DND-41 (cell line): ENCODE data around the gene PHLPP1.

ENCODE experiments used
- ATAC-seq: fragments of 200-7000 bp; cut with Tn5 transposase; 3 replicates; pipeline ENCODE4 v1.9.1; 2021; ENCODE audit warnings: low read depth; ENCODE audit not compliant: insufficient read depth
- DNase-seq: peaks from one replicate; pipeline ENCODE4 v3.0.0-alpha.2; 2020
- H2AFZ ChIP-seq: 2 replicates; pipeline ENCODE4 v1.6.0; 2012; ENCODE audit warnings: low read depth, low read length
- H3K27ac ChIP-seq: 2 replicates; pipeline ENCODE4 v1.5.1; 2012; ENCODE audit warnings: low read length, inconsistent platforms
- H3K27me3 ChIP-seq: fragments of 200-600 bp; sonication (generic); 2 replicates; pipeline ENCODE4 v1.6.0; 2012; ENCODE audit warnings: low read length, mild to moderate bottlenecking, inconsistent platforms; ENCODE audit not compliant: insufficient read depth, poor library complexity
- H3K36me3 ChIP-seq: 2 replicates; pipeline ENCODE4 v1.5.1; 2012; ENCODE audit warnings: low read length, inconsistent platforms; ENCODE audit not compliant: insufficient read depth
- H3K4me1 ChIP-seq: 2 replicates; pipeline ENCODE4 v1.5.1; 2012; ENCODE audit warnings: mild to moderate bottlenecking, low read length; ENCODE audit not compliant: insufficient read depth
- H3K4me2 ChIP-seq: 2 replicates; pipeline ENCODE4 v1.6.0; 2012; ENCODE audit warnings: mild to moderate bottlenecking, moderate library complexity, low read length, inconsistent platforms; ENCODE audit not compliant: insufficient read depth
- H3K4me3 ChIP-seq, 2 experiments: fragments of 200-600 bp in 1 of 2; shearing (Covaris generic) in 1 of 2; 2 replicates each; pipeline ENCODE4 v1.5.1; 2012 to 2016; ENCODE audit warnings: inconsistent platforms in 2 of 2, low read length in 2 of 2, mild to moderate bottlenecking in 2 of 2, low read depth in 1 of 2, moderate library complexity in 1 of 2
- H3K79me2 ChIP-seq: 2 replicates; pipeline ENCODE4 v1.6.0; 2012; ENCODE audit warnings: low read length, inconsistent platforms; ENCODE audit not compliant: insufficient read depth
- H3K9ac ChIP-seq: 2 replicates; pipeline ENCODE4 v1.6.0; 2012; ENCODE audit warnings: low read depth, mild to moderate bottlenecking, inconsistent platforms, low read length, moderate library complexity
- H3K9me3 ChIP-seq: 2 replicates; pipeline ENCODE4 v1.5.1; 2012; ENCODE audit warnings: low read length, moderate library complexity, mild to moderate bottlenecking, inconsistent platforms; ENCODE audit not compliant: insufficient read depth, severe bottlenecking
- H4K20me1 ChIP-seq: 2 replicates; pipeline ENCODE4 v1.6.0; 2012; ENCODE audit warnings: low read length; ENCODE audit not compliant: insufficient read depth
- CTCF ChIP-seq: IDR thresholded peaks from 2 replicates; pipeline ENCODE4 v1.5.1; 2012; ENCODE audit warnings: borderline replicate concordance, low read length, moderate library complexity, mild to moderate bottlenecking; ENCODE audit not compliant: poor library complexity, severe bottlenecking; ENCODE audit errors: extremely low read depth
- EZH2 ChIP-seq: IDR thresholded peaks from 3 replicates; pipeline ENCODE4 v1.6.1; 2012; ENCODE audit warnings: borderline replicate concordance, low read depth, mild to moderate bottlenecking, moderate library complexity, low read length, inconsistent platforms; ENCODE audit not compliant: severe bottlenecking

Gene PHLPP1

GRCh38 chr18:62894681-62895390 lies 179.5 kb downstream of the PHLPP1 start:
- Histone ChIP-seq H3K4me1 (no peaks in the 10 kb centered on the region), H3K4me2 (no peak overlapping the region), H3K27ac (no peak overlapping the region), H4K20me1 (no peaks in the 10 kb centered on the region), H3K4me3 (no peak overlapping the region), H3K9me3 (no peaks in the 10 kb centered on the region), H2AFZ (no peak overlapping the region), H3K79me2 (no peaks in the 10 kb centered on the region), H3K9ac (no peak overlapping the region), H3K27me3 (no peaks in the 10 kb centered on the region), H3K36me3 (peaks cover 12% of the 10 kb centered on the region; the same call in 1 of the 2 replicates)
- DNase-seq (no peak), ATAC-seq (no peak)
- TF ChIP-seq EZH2 (no peak), CTCF (no peak)

GRCh38 chr18:62897153-62897552 lies 181.8 kb downstream of the PHLPP1 start:
- Histone ChIP-seq H3K4me2 (no peak overlapping the region), H3K4me1 (no peaks in the 10 kb centered on the region), H3K27me3 (no peaks in the 10 kb centered on the region), H3K9me3 (no peaks in the 10 kb centered on the region), H3K27ac (no peak overlapping the region), H2AFZ (no peak overlapping the region), H3K79me2 (no peaks in the 10 kb centered on the region), H3K9ac (no peak overlapping the region), H3K4me3 (no peak overlapping the region), H4K20me1 (no peaks in the 10 kb centered on the region), H3K36me3 (peaks cover 18% of the 10 kb centered on the region; the same call in 1 of the 2 replicates)
- TF ChIP-seq CTCF (no peak), EZH2 (no peak)
- ATAC-seq = no peak
- DNase-seq = no peak

- Histone ChIP-seq H3K79me2 (no peaks in the 10 kb centered on the region), H3K36me3 (peaks cover 22% of the 10 kb centered on the region; the same call in 1 of the 2 replicates), H3K27me3 (no peaks in the 10 kb centered on the region), H3K9ac (no peak overlapping the region), H4K20me1 (no peaks in the 10 kb centered on the region), H2AFZ (no peak overlapping the region), H3K9me3 (no peaks in the 10 kb centered on the region), H3K4me2 (no peak overlapping the region), H3K4me3 (no peak overlapping the region), H3K4me1 (no peaks in the 10 kb centered on the region), H3K27ac (no peak overlapping the region)
- DNase-seq = no peak
- no peak for TF ChIP-seq EZH2
- no peak for TF ChIP-seq CTCF
- no peak for ATAC-seq
These were observed 183.0 kb downstream of the PHLPP1 start for GRCh38 chr18:62898359-62898758.

- Histone ChIP-seq H3K27me3 (no peaks in the 10 kb centered on the region), H3K79me2 (no peaks in the 10 kb centered on the region), H3K9ac (no peak overlapping the region), H3K27ac (no peak overlapping the region), H3K9me3 (no peaks in the 10 kb centered on the region), H3K4me1 (no peaks in the 10 kb centered on the region), H3K36me3 (peaks cover 27% of the 10 kb centered on the region; the same call in 1 of the 2 replicates), H3K4me3 (no peak overlapping the region), H3K4me2 (no peak overlapping the region), H4K20me1 (no peaks in the 10 kb centered on the region), H2AFZ (no peak overlapping the region)
- ATAC-seq = no peak
- no peak for DNase-seq
- TF ChIP-seq CTCF (no peak), EZH2 (no peak)
These were observed 184.2 kb downstream of the PHLPP1 start for GRCh38 chr18:62899534-62899933.
